ENCODE measurements around the gene ZSWIM7. TPM values are rescaled to one million over a fixed set of nuclear protein-coding genes. Genes with fewer than 3 reads are reported as not detected.
"Not testable (repeated sequence)": the region's sequence is repeated elsewhere in the genome, so short reads cannot be mapped to it uniquely, and the experiment has no call there.

Gene ZSWIM7
- total RNA-seq, 6 donors from 2014 or later, result 20.8 to 30.7 (median 23.4) TPM

DNA sequence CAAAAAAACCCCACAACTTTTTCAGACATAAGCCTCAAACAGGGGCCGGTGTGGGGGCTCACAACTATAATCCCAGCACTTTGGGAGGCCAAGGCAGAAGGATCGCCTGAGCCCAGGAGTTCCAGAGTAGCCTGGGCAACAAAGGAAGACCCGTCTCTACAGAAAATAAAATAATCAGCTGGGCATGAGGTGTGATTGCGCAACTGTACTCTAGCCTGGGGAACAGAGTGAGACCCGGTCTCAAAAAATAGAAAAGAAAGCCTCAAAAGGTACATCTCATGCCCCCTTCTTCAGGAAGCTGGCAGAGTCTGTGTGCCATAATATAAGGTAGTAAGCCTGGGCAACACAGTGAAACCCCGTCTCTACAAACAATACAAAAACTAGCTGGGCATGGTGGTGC, 3.2 kb downstream of the ZSWIM7 start:
- Histone ChIP-seq H3K27ac (no peak overlapping the region), H3K9me3 (no peaks in the 10 kb centered on the region), H3K4me1 (peaks cover 8 to 22% (median 19%) of the 10 kb centered on the region in 4 donors), H3K27me3 (no peaks in the 10 kb centered on the region), H3K4me3 (no peak overlapping the region), H3K36me3 (peaks cover 0 to 22% (median 0%) of the 10 kb centered on the region in 4 donors)
- 74 to 76% methylated on average over 6 of the region's 6 CpGs for WGBS, 2 donors
- ATAC-seq (ENCODE audit: low FRiP score in 2 of 2) (no peak), DNase-seq (no peak)
- TF ChIP-seq POLR2AphosphoS5 (IDR thresholded peaks at IDR 0.05), result no peak
- no peak for TF ChIP-seq EP300 (IDR thresholded peaks at IDR 0.05)
- TF ChIP-seq POLR2A (IDR thresholded peaks at IDR 0.05), result no peak
- TF ChIP-seq CTCF (IDR thresholded peaks at IDR 0.05), result no peak

GRCh38 chr17:15981646-15982580, 17.6 kb downstream of the ZSWIM7 start:
- no peak for DNase-seq
- WGBS, 2 donors, result 85 to 87% methylated on average over 5 of the region's 5 CpGs
- TF ChIP-seq POLR2AphosphoS5 (IDR thresholded peaks at IDR 0.05) (no peak), POLR2A (IDR thresholded peaks at IDR 0.05) (no peak), CTCF (IDR thresholded peaks at IDR 0.05) (no peak), EP300 (IDR thresholded peaks at IDR 0.05) (no peak)
- Histone ChIP-seq H3K4me1 (no peaks in the 10 kb centered on the region), H3K36me3 (peaks cover 7 to 81% (median 38%) of the 10 kb centered on the region in 4 donors), H3K4me3 (no peak overlapping the region), H3K27ac (no peak overlapping the region), H3K27me3 (no peaks in the 10 kb centered on the region), H3K9me3 (no peaks in the 10 kb centered on the region)
- ATAC-seq (ENCODE audit: low FRiP score in 2 of 2), result no peak

DNA sequence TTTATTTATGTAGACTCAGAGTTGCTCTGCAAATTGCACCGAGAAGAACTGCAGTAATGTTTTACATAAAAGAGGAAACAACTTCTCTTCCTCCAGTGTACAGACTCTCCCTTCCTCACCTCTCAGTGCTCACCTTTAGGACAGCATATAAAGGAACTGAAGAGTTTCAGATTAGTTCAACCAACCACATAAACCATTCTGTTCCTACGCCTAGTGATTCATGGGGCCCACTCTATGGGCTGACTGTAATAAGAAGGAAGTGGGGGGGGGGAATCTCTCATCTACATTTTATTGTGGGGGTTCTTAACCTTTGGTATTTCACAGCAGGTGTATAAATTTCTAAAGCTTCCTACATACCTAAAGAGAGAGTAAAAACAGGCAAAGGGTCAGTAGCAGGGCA, 18.3 kb downstream of the ZSWIM7 start:
- H3K36me3 ChIP-seq, result peaks cover 2 to 81% (median 38%) of the 10 kb centered on the region in 4 donors
- no peaks in the 10 kb centered on the region for H3K27me3 ChIP-seq
- TF ChIP-seq POLR2AphosphoS5 (IDR thresholded peaks at IDR 0.05), result no peak
- no peak for TF ChIP-seq EP300 (IDR thresholded peaks at IDR 0.05)
- TF ChIP-seq CTCF (IDR thresholded peaks at IDR 0.05), result no peak
- no peak for TF ChIP-seq POLR2A (IDR thresholded peaks at IDR 0.05)
- DNase-seq (no peak), ATAC-seq (ENCODE audit: low FRiP score in 2 of 2) (no peak)
- WGBS, 2 donors, result 38 to 44% methylated on average over 2 of the region's 2 CpGs
- H3K4me1 ChIP-seq, result no peaks in the 10 kb centered on the region
- no peak overlapping the region for H3K4me3 ChIP-seq
- no peak overlapping the region for H3K27ac ChIP-seq
- H3K9me3 ChIP-seq, result no peaks in the 10 kb centered on the region

DNA sequence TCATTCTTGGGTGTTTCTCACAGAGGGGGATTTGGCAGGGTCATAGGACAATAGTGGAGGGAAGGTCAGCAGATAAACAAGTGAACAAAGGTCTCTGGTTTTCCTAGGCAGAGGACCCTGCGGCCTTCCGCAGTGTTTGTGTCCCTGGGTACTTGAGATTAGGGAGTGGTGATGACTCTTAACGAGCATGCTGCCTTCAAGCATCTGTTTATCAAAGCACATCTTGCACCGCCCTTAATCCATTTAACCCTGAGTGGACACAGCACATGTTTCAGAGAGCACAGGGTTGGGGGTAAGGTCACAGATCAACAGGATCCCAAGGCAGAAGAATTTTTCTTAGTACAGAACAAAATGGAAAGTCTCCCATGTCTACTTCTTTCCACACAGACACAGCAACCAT, 20.5 kb downstream of the ZSWIM7 start:
- not testable (repeated sequence) for ATAC-seq (ENCODE audit: low FRiP score in 2 of 2); H3K27me3 ChIP-seq; H3K4me1 ChIP-seq; H3K4me3 ChIP-seq; H3K27ac ChIP-seq; DNase-seq; H3K9me3 ChIP-seq
- WGBS, 2 donors, result 38% methylated on average over 2 of the region's 4 CpGs; no CpG with 5 or more reads in 1 of the 2 donors
- H3K36me3 ChIP-seq, result peaks cover 0 to 70% (median 33%) of the 10 kb centered on the region in 4 donors

GRCh38 chr17:15978606-15979005, 20.9 kb downstream of the ZSWIM7 start:
- Histone ChIP-seq H3K9me3 (no peaks in the 10 kb centered on the region), H3K27ac (no peak overlapping the region), H3K36me3 (peaks cover 0 to 66% (median 33%) of the 10 kb centered on the region in 4 donors), H3K27me3 (no peaks in the 10 kb centered on the region), H3K4me1 (no peaks in the 10 kb centered on the region), H3K4me3 (no peak overlapping the region)
- ATAC-seq (ENCODE audit: low FRiP score in 2 of 2) (no peak), DNase-seq (no peak)
- no peak for TF ChIP-seq POLR2A (IDR thresholded peaks at IDR 0.05)
- no peak for TF ChIP-seq EP300 (IDR thresholded peaks at IDR 0.05)
- TF ChIP-seq CTCF (IDR thresholded peaks at IDR 0.05), result no peak
- TF ChIP-seq POLR2AphosphoS5 (IDR thresholded peaks at IDR 0.05), result no peak
- WGBS, 2 donors, result 75 to 77% methylated on average over 1 of the region's 1 CpG

Measured in upper lobe of left lung (tissue), 6 donors.